Mucosa of stomach (tissue), 1 donor: Measurements from ENCODE around the gene PABPN1.

Experiments
- H3K27me3 ChIP-seq: one replicate; pipeline ENCODE4 v1.7.0; 2013; ENCODE audit warnings: mild to moderate bottlenecking, low read length; ENCODE audit not compliant: control insufficient read depth, insufficient read depth
- H3K36me3 ChIP-seq: one replicate; pipeline ENCODE4 v1.7.0; 2013; ENCODE audit warnings: low read length; ENCODE audit not compliant: control insufficient read depth, insufficient read depth
- H3K4me1 ChIP-seq: one replicate; pipeline ENCODE4 v1.7.0; 2013; ENCODE audit warnings: mild to moderate bottlenecking, low read length; ENCODE audit not compliant: control insufficient read depth, insufficient read depth
- H3K4me3 ChIP-seq: one replicate; pipeline ENCODE4 v1.7.0; 2013; ENCODE audit warnings: low read length
- H3K9ac ChIP-seq: one replicate; pipeline ENCODE4 v1.7.0; 2013; ENCODE audit warnings: mild to moderate bottlenecking, low read length, moderate library complexity
- H3K9me3 ChIP-seq: one replicate; pipeline ENCODE4 v1.7.0; 2013; ENCODE audit warnings: mild to moderate bottlenecking, low read length, moderate library complexity; ENCODE audit not compliant: control insufficient read depth
- donor health status: Pancreatic carcinoma.

The PABPN1 gene

GRCh38 chr14:23296012-23296777 lies 25.1 kb upstream of the PABPN1 start:
- Histone ChIP-seq H3K27me3 (no peaks in the 10 kb centered on the region), H3K9me3 (no peaks in the 10 kb centered on the region), H3K36me3 (no peaks in the 10 kb centered on the region), H3K9ac (no peak overlapping the region), H3K4me3 (no peak overlapping the region), H3K4me1 (peaks cover 32% of the 10 kb centered on the region)

GRCh38 chr14:23297096-23297495 lies 24.2 kb upstream of the PABPN1 start:
- Histone ChIP-seq H3K9me3 (no peaks in the 10 kb centered on the region), H3K27me3 (no peaks in the 10 kb centered on the region), H3K4me1 (peaks cover 32% of the 10 kb centered on the region), H3K36me3 (no peaks in the 10 kb centered on the region), H3K9ac (no peak overlapping the region), H3K4me3 (no peak overlapping the region)

- Histone ChIP-seq H3K9me3 (no peaks in the 10 kb centered on the region), H3K4me3 (no peak overlapping the region), H3K9ac (no peak overlapping the region), H3K27me3 (no peaks in the 10 kb centered on the region), H3K36me3 (no peaks in the 10 kb centered on the region), H3K4me1 (peaks cover 32% of the 10 kb centered on the region)
Measured at GRCh38 chr14:23297611-23298277, 23.5 kb upstream of the PABPN1 start.

GRCh38 chr14:23299211-23299957 lies 21.9 kb upstream of the PABPN1 start:
- no peaks in the 10 kb centered on the region for H3K36me3 ChIP-seq
- H3K27me3 ChIP-seq, result no peaks in the 10 kb centered on the region
- no peak overlapping the region for H3K4me3 ChIP-seq
- H3K9me3 ChIP-seq, result no peaks in the 10 kb centered on the region
- peaks cover 32% of the 10 kb centered on the region for H3K4me1 ChIP-seq
- no peak overlapping the region for H3K9ac ChIP-seq

- Histone ChIP-seq H3K36me3 (no peaks in the 10 kb centered on the region), H3K9ac (peak overlapping the region; percentile 88), H3K9me3 (no peaks in the 10 kb centered on the region), H3K4me3 (peak overlapping the region; percentile 61), H3K4me1 (peaks cover 26% of the 10 kb centered on the region), H3K27me3 (no peaks in the 10 kb centered on the region)
Measured at GRCh38 chr14:23299986-23300686, 21.1 kb upstream of the PABPN1 start.

GRCh38 chr14:23300687-23301223 lies 20.5 kb upstream of the PABPN1 start:
- Histone ChIP-seq H3K9ac (peak overlapping the region; percentile 88), H3K4me1 (peaks cover 23% of the 10 kb centered on the region), H3K27me3 (no peaks in the 10 kb centered on the region), H3K4me3 (peak overlapping the region; percentile 61), H3K36me3 (no peaks in the 10 kb centered on the region), H3K9me3 (no peaks in the 10 kb centered on the region)

GRCh38 chr14:23301288-23301968 lies 19.8 kb upstream of the PABPN1 start:
- no peaks in the 10 kb centered on the region for H3K27me3 ChIP-seq
- peak overlapping the region; percentile 88 for H3K9ac ChIP-seq
- H3K36me3 ChIP-seq, result no peaks in the 10 kb centered on the region
- peaks cover 29% of the 10 kb centered on the region for H3K4me1 ChIP-seq
- no peak overlapping the region for H3K4me3 ChIP-seq
- H3K9me3 ChIP-seq, result no peaks in the 10 kb centered on the region

GRCh38 chr14:23301969-23302289 lies 19.3 kb upstream of the PABPN1 start:
- no peaks in the 10 kb centered on the region for H3K36me3 ChIP-seq
- H3K9me3 ChIP-seq, result no peaks in the 10 kb centered on the region

GRCh38 chr14:23302290-23303225 lies 18.7 kb upstream of the PABPN1 start, which contains the start of gene PPP1R3E:
Gene PPP1R3E, minus strand, starts transcription at chr14:23302859. Its CDS starts 283 bp downstream, at chr14:23302576.
- Histone ChIP-seq H3K9me3 (no peaks in the 10 kb centered on the region), H3K9ac (peak within 1 kb of the TSS; percentile 83), H3K36me3 (no peaks in the 10 kb centered on the region), H3K27me3 (no peaks in the 10 kb centered on the region), H3K4me1 (peaks cover 37% of the 10 kb centered on the region), H3K4me3 (peak within 1 kb of the TSS; percentile 56)

More at GRCh38 chr14:23301969-23302289, 19.3 kb upstream of the PABPN1 start:
- Histone ChIP-seq H3K27me3 (no peaks in the 10 kb centered on the region), H3K4me1 (peaks cover 30% of the 10 kb centered on the region), H3K9ac (peak overlapping the region; percentile 83), H3K4me3 (peak overlapping the region; percentile 42)

GRCh38 chr14:23306412-23307145 lies 14.7 kb upstream of the PABPN1 start, which contains the start of gene BCL2L2:
Gene BCL2L2, plus strand, starts transcription at chr14:23306833. Its CDS starts 935 bp downstream, at chr14:23307768.
- Histone ChIP-seq H3K9ac (peak within 1 kb of the TSS; percentile 97), H3K27me3 (no peaks in the 10 kb centered on the region), H3K4me3 (peak within 1 kb of the TSS; percentile 94), H3K4me1 (peaks cover 37% of the 10 kb centered on the region), H3K36me3 (no peaks in the 10 kb centered on the region), H3K9me3 (no peaks in the 10 kb centered on the region)
